GM10248 (cell line): ENCODE data around the gene KLK12.

Experiments
- CTCF ChIA-PET: fragments of 300-600 bp; sonication (Branson Sonifier 250); formaldehyde crosslinking; extraction: SDS; loops from one replicate; lab custom pipeline; 2021; ENCODE audit warnings: antibody characterized with exemption; lab: Yijun Ruan, JAX
- POLR2A ChIA-PET: fragments of 350-650 bp; sonication (Branson Sonifier 250); formaldehyde crosslinking; extraction: SDS; loops from one replicate; lab custom pipeline; 2020; ENCODE audit warnings: antibody characterized with exemption; lab: Yijun Ruan, JAX
- DNase-seq: peaks from one replicate; pipeline ENCODE4 v3.0.0; 2012; ENCODE audit errors: extremely low spot score
- TF ChIP-seq, protein P1 (sequence below): IDR thresholded peaks from 2 replicates; pipeline ENCODE4 v1.5.1; 2012; ENCODE audit warnings: mild to moderate bottlenecking, low read depth; ENCODE audit errors: extremely low read depth, missing control alignments, control extremely low read depth

KLK12 gene

DNA sequence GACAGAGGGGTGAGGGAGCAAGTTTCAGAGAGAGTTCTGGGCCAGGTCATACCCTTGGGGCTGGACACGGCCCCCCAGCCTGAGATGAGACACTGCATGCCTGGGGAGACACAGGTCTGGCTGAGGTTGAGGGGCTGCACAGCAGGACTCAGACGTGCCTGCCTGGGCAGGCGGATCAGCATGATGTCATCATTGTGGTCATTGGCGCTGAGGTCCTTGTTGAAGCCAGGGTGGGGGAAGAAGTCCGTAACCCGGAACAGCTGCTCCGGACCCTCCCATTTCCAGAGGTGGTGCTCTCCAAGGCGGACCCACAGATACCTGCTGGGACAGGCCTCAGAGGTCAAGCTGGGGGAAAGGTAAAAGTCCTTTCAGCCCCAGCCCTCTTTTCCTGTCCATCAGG lies 28.4 kb downstream of the KLK12 start:
- TF ChIP-seq, protein P1, sequence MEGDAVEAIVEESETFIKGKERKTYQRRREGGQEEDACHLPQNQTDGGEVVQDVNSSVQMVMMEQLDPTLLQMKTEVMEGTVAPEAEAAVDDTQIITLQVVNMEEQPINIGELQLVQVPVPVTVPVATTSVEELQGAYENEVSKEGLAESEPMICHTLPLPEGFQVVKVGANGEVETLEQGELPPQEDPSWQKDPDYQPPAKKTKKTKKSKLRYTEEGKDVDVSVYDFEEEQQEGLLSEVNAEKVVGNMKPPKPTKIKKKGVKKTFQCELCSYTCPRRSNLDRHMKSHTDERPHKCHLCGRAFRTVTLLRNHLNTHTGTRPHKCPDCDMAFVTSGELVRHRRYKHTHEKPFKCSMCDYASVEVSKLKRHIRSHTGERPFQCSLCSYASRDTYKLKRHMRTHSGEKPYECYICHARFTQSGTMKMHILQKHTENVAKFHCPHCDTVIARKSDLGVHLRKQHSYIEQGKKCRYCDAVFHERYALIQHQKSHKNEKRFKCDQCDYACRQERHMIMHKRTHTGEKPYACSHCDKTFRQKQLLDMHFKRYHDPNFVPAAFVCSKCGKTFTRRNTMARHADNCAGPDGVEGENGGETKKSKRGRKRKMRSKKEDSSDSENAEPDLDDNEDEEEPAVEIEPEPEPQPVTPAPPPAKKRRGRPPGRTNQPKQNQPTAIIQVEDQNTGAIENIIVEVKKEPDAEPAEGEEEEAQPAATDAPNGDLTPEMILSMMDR = no peak
- ChIA-PET CTCF (no interaction called here), POLR2A (no interaction called here)
- no peak for DNase-seq

DNA sequence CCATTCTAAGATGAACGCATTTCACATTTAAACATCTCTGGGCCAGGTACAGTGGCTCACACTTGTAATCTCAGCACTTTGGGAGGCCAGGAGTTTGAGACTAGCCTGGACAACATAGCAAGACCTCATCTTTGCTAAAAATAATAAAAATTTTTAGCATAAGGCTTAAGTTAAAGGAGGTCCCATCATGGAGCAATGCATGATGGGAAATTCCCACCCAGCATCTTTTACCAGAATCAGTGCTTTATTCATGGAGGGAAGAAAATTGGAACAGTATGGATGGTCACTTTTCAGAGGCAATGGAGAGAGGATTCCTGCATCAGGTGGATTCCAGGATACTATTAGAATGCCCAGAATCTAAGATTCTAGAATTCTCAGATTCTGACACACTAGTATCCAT lies 29.6 kb downstream of the KLK12 start:
- ChIA-PET POLR2A (no interaction called here), CTCF (no interaction called here)
- TF ChIP-seq, protein P1 = no peak
- DNase-seq = no peak

DNA sequence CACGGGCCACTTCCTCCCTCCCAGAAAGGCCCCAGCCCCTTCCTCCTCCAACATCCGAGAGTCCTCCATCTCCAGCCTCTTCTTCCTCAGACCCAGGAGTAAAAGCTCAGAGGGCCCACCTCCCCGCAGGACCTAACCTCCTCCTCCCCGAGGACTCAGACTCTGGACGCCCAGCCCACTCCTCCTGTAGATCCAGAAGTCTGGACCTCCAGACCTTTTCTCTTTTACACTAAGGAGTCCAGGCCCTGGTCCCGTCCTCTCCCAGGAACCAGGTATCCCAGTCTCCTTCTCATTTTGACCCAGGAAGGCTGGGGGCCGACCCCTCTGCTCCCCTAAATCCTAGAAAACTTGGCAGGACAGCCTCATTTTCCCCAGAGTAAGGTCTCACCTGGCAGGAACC lies 31.5 kb downstream of the KLK12 start:
- no peak for DNase-seq
- ChIA-PET POLR2A (no interaction called here), CTCF (no interaction called here)
- TF ChIP-seq, protein P1 = no peak

DNA sequence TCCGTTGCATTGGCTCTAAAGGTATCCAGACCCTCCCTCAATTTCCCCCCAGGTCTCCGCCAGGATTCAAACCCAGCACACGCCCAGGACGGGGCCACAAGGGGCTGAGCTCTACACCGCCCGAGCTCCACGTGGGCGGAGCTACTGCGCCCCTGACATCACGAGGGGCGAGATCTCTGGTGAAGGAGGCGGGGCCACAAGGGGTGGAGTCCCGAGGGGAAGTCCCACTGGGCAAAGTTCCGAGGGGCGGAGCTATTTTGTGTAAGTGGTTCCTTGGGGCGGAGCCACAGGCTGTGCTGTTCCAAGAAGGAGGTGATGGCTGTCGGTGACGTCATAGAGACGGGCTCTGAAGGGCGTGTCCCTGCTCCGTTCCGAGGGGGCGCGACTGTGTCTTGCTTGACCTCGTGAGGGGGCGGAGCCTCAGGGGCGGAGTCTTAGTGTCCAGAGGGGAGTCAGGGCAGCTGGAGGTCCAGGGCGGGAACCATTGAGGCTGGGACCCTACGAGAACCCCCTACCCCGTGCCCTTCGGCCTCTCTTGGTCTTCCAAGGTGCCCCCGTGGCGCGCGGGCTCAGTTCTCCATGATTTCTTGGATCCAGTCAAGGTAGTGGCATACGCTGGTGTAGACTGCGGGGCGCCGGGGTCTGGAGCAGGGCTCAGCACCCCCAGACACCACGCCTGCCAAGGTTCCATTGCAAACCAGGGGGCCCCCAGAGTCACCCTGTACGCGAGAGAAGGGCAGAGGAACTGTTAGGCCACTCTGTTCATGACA lies 32.1 kb downstream of the KLK12 start:
- ChIA-PET CTCF (interaction anchor here (1.2 kb wide), 1 partner anchor 19 kb away, joined by 3 read pairs; no protein-coding TSS in a partner anchor), POLR2A (no interaction called here)
- TF ChIP-seq, protein P1 = no peak
- peak; percentile 62 for DNase-seq

DNA sequence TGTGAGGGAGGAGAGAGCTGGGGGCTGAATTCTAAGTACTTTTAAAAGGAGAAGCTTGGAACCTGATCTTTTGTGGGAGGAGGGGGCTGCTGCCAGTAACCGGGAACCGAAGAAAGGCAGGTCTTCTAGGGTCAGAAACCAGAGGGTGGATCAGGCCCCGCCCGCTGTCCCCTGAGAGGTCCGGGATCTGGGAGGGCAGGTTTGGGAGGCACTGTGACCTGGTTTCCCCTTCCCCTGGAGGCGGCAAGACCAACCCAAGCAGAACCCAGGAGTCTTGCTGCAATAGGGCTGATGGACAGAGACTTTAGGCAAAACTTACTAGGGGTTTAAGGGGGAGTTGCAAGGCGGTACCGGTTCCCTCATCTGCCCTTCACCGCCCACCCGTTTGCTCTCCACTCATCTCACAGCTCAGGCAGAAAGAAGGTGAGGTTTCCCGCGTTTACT lies 32.7 kb downstream of the KLK12 start:
- no peak for DNase-seq
- TF ChIP-seq, protein P1 = no peak
- ChIA-PET CTCF (interaction anchor here (1.2 kb wide), 1 partner anchor 19 kb away, joined by 3 read pairs; no protein-coding TSS in a partner anchor), POLR2A (no interaction called here)

DNA sequence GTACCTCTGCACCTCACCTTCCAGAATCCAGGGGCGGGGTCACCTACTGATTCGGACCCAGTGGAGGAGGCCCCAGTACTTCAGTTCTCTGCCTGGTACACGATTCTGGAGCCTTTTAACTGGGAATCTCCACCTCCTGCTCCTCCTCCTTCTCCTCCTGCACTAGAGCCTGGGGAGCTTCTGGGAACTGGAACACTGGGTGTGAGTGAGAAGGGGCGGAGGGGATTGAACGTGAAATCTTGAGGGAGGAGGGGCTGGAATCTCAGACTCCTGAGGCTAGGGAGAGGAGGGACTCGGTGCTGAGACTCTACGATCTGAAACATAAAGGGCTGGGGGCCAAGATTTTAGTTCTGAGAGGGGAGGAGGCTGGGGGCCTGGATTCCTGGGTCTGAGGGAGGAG lies 33.3 kb downstream of the KLK12 start, which contains the start of gene KLK8:
KLK8 (minus strand) TSS at position 90 of the 400 bp plus-strand sequence. CDS start 437 bp downstream, outside the sequence.
- CTCF ChIA-PET = interaction anchor here (1.2 kb wide), 1 partner anchor 20 kb away, joined by 3 read pairs; no protein-coding TSS in a partner anchor
- DNase-seq = no peak
- POLR2A ChIA-PET = no interaction called here
- TF ChIP-seq, protein P1 = no peak
